Putamen (tissue), 1 donor: Measurements from ENCODE around the gene C2orf92.
"Not testable (repeated sequence)": the region's sequence is repeated elsewhere in the genome, so short reads cannot be mapped to it uniquely, and the experiment has no call there.

ENCODE experiments used
- DNase-seq: peaks from one replicate; pipeline ENCODE4 v3.0.0-alpha.2; 2016; ENCODE audit warnings: low spot score

The C2orf92 gene

DNA sequence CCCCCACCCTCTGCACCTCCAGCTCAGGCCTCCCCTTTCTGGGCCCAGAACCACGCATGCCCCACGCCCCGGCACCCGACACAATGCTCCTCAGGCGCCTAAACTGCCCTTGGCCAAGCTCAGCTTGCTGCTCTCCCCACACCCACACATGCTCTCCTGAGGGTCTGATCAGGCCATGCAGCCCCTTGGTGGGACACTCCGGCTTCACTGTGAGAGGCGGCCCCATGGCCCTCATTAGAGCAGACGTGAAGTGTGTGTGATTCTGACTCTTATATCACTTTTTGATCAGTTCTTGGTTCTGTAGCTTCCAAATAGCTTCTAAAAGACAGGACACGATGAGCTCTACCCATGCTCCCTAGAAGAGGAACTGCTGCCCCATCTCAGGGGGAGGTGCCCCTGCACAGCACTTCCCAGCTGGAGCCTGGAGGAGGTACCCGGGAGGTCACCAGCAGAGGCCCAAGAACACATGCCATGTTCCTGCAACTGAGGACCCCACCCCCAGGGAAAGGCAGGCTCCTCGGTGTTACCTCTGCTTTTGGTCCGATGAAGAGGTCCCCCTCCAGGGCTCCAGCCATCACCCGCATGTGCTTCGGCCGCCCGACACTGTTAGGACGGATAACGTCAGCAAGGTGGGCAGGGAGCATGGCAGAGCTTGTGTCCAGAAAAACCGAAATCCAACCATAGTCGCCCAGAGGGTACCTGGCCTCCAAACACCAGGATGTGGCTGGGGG is 9.3 kb upstream of the C2orf92 start:
- no peak for DNase-seq

DNA sequence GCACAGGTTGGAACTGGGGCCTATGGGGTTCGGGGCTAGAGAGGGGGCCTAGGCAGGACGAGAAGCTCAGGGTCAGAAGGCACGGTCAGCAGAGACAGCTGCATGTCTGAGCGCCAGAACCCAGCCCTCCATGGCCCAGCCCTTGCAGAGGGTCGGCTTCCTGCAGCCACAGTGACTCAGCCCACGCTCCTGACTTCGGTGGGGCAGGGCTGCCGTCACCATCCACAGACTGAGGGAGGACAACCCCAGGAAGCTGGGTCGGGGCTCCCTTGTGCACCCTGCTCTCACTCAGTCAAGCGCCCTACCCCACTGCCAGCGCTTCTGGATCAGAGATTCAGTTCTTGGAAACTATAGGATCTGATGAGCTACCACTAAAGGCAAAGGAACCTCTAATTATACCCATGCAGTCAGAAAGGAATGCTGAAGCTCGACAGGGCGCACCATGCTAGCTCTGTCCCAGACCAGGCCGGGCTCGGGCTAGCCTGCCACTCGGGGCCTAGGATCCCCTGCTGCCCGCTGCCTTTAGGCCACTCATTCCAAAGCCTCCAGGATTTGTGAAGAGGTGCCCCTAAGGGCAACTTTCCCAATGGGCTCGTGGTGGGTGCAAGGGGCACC is 8.6 kb upstream of the C2orf92 start:
- DNase-seq, result no peak

DNA sequence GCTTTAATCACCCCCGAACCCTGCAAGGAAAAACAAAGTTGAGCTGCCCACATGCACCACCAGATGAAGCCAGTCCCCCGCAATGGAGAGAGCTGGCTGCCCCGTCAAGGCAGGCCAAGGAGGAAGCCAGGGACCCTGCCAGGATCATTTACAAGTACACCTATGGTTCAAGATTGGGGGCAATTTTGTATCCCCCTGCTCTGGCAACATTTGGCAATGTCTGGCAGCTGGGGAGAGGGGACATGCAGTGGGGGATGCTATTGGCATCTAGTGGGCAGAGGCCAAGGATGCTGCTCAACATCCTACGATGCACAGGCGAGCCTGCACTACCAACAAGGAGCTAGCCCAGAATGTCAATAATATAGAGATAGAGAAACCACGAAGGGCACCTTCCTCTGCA is 7.6 kb upstream of the C2orf92 start:
- DNase-seq, result no peak

GRCh38 chr2:97662386-97662894 is 7.1 kb upstream of the C2orf92 start:
- DNase-seq, result no peak

GRCh38 chr2:97662895-97663625 is 6.5 kb upstream of the C2orf92 start:
- DNase-seq, result peak; percentile 63

DNA sequence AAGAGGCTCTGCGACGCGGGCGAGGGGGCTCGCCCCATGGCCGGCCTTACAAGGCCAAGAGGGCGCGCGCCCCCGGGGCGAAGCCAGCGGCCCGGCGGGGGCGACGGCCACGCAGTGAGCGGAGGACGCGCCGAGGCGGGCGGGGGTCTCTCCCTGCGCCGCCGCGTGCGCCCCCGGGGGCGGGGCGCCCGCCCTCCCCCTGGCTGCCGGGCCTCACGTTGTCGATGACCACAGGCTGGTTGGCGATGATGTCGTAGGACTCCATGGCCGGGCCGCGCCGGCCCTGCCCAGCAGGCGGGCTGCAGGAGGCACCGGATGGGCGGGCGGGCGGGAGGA is 5.9 kb upstream of the C2orf92 start:
- no peak for DNase-seq

DNA sequence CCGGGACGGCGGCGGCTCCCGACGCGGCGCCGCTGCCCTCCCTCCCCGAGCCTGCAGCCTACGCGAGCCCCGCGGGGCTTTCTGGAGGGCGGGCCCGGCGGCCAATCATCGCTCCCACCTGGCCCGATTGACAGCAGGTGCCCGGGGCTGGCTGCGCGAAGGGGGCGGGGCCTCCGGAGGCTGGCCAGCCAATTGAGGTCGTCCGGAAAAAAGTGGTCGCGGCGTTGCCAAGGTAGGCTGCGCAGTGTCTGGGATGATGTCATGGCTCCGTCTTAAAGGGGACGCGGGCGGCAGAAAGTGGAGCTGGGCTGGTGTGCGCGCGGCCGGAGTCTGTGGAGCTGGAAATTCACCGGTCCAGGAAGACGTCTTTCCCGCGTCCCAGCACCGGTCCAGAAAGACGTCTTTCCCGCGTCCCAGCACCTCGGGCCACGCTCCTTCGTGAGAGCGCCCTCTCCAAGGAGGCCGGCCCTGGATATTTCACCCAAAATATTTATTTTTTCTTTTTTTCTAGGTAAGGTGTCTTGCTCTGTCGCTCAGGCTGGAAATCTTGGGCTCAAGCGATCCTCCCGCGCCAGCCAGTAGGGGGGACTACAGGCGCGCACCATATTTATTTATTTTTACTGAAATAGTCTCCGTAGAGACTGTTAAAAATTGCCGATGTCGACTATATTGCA is 5.4 kb upstream of the C2orf92 start, which contains the start of gene ACTR1B:
TSS of gene ACTR1B (minus strand) at position 83 of the 674 bp plus-strand sequence. CDS start 154 bp downstream, outside the sequence.
- DNase-seq, result peak; percentile 98

DNA sequence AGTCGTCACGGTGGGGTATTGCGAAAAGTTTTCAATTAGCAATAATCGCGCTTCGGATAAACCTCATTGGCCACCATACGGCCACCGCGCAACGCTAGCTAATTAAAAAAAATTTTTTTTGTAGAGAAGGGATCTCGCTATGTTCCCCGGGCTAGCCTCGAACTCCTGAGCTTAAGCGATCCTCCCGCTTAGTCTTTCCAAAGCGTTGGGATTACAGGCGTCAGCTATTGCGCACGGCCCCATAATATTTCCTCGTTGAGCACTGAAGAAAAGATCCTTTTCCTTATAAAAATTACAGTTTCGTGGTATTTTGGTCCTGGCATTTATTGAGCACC is 4.9 kb upstream of the C2orf92 start:
- no peak for DNase-seq

- DNase-seq, result no peak
Measured at GRCh38 chr2:97670471-97670870, 958 bp downstream of the C2orf92 start.

- DNase-seq, result no peak
Measured at GRCh38 chr2:97671526-97671925, 2.0 kb downstream of the C2orf92 start.

DNA sequence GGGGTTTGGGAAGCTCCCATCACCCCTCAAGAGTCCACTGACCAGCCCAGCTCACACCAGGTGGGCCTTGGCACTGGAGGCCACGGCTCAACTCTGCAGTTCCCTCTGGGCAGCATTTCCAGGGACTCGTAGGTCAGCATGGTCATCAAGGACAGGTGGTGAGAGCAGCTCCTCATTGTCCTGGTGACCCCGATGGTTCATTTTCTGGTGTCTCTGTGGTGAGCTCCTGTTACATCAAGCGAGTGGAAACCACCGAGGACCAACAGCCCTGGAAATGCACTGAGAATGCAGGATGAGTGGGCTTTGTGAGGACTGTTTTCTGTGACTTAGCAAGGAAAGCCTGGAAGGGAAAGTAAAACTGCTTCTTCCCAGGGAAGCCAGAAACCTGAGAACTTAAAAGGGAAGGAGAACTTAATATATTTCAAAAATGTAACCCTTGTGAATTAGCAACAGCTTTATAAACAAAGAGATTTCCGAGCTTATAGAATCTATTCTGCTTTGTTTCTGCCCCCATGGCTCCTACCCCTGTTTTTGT is 3.2 kb downstream of the C2orf92 start:
- DNase-seq, result not testable (repeated sequence)

- no peak for DNase-seq
Measured at GRCh38 chr2:97673182-97673914, 3.8 kb downstream of the C2orf92 start.

- no peak for DNase-seq
Measured at GRCh38 chr2:97673915-97674283, 4.4 kb downstream of the C2orf92 start.

GRCh38 chr2:97675430-97676113 is 6.1 kb downstream of the C2orf92 start:
- no peak for DNase-seq

DNA sequence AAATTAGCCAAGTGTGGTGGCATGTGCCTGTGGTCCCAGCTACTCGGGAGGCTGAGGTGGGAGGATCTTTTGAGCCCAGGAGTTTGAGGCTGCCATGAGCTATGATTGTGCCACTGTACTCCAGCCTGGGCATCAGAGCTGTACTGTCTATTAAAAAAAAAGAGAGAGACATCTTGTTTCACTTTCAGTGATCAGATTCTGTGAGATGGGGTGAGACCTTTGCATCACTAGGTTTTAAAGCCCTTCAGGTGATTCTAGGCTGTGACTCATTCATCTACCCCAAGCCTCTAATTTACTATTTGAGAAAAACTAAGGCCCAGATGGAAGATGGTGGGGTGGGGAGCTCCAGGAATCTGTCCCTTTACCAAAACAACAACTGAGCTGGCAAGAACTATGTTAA is 7.1 kb downstream of the C2orf92 start:
- no peak for DNase-seq

- no peak for DNase-seq
Measured at GRCh38 chr2:97677480-97677879, 8.0 kb downstream of the C2orf92 start.

DNA sequence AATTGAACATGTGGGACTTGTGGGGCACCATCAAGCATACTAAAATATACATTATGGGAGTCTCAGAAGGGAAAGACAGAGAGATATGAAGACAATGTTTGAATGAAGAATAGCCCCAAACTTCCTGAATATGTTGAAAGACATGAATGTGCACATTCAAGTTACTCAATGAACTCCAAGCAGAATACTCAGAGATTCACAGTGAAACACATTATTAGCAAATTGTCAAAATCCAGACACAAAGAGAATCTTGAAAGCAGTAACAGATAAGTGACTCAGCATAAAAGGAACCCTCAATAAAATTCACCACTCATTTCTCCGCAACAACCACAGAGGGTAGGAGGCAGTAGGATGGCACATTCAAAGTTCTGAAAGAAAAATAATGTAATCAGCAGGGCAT is 8.8 kb downstream of the C2orf92 start:
- DNase-seq, result no peak

DNA sequence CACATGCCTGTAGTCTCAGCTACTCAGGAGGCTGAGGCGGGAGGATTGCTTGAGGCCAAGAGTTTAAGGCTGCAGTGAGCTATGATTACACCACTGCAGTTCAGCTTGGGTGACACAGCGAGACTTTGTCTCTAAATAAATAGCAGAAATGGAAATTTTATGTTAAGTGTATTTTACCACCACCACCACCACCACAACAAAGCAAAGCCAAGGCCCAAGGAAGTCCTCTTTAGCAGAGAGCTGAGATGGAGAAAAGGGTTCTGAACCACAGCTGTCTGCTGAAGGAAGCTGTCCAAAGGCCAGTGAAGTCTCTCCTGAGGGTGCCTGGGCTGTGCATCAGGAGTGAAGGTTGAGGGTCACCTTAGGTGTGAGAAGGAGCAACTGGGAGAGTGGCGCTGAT is 17.7 kb downstream of the C2orf92 start:
- not testable (repeated sequence) for DNase-seq

- no peak for DNase-seq
Measured at GRCh38 chr2:97688062-97688827, 18.7 kb downstream of the C2orf92 start.

- no peak for DNase-seq
Measured at GRCh38 chr2:97691166-97691565, 21.7 kb downstream of the C2orf92 start.
